Pancreas (tissue), 10 donors: ENCODE results near the gene HS3ST4. TPM values are rescaled to one million over a fixed set of nuclear protein-coding genes. Genes with fewer than 3 reads are reported as not detected.

Experiments
- ATAC-seq, 4 donors: fragments of 200-7000 bp; cut with Tn5 transposase; one replicate each; pipeline versions ENCODE4 v1.8.0 to v1.9.1; 2020; ENCODE audit warnings: mild to moderate bottlenecking in 4 of 4, moderate library complexity in 4 of 4
- DNase-seq, 6 donors: peaks; one replicate each; pipeline ENCODE4 v3.0.0-alpha.2; 2020
- FAIRE-seq: peaks from 2 replicates; lab custom pipeline; 2012; peaks lifted over from hg19 to GRCh38; lab: Jason Lieb, UNC
- H3K27ac ChIP-seq, 4 donors: fragments of 200-600 bp; sonication (generic); 1 replicate in 3 of 4; 2 replicates in 1 of 4; pipeline versions ENCODE4 v1.5.0 to v1.8.0; 2020
- H3K27me3 ChIP-seq, 4 donors: fragments of 200-600 bp; one replicate each; pipeline ENCODE4 v1.8.0; 2021
- H3K36me3 ChIP-seq, 3 donors: fragments of 200-600 bp; sonication (generic) in 1 of 3; one replicate each; pipeline versions ENCODE4 v1.5.0 to v1.8.0; 2020 to 2021
- H3K4me1 ChIP-seq, 3 donors: fragments of 200-600 bp; one replicate each; pipeline ENCODE4 v1.8.0; 2021
- H3K4me3 ChIP-seq, 4 donors: fragments of 200-600 bp; sonication (generic) in 2 of 4; one replicate each; pipeline versions ENCODE4 v1.5.0 to v1.8.0; 2020 to 2021
- H3K9me3 ChIP-seq, 4 donors: fragments of 200-600 bp; one replicate each; pipeline ENCODE4 v1.8.0; 2021
- WGBS, 2 donors: extraction: QIAGEN DNeasy Blood & Tissue Kit; methylation state at CpG; one replicate each; pipeline ENCODE4 v1.1.7; 2013; 5-methylcytosine and 5-hydroxymethylcytosine counted together
- intact Hi-C, 3 donors: fragments of 100-400 bp; cut with DNase I; formaldehyde crosslinking; loops; one replicate each; pipeline versions ENCODE4 v1.11.1 to v1.14.2; 2022
- polyA plus RNA-seq, 2 donors: library from polyadenylated mRNA; stranded (reverse); fragments of 200-250 nt; gene quantifications; one replicate each; pipeline ENCODE4 v1.2.3, GENCODE V29; 2013
- total RNA-seq, 6 donors: library from RNA; stranded (reverse); fragmentation: NEBNext Ultra II Directional in 4 of 6; extraction: Animal tissue kit (Norgen Biotek cat#: 25700) in 4 of 6; gene quantifications; one replicate each; pipeline versions ENCODE4 v1.2.1 to v1.2.4, GENCODE V29; 2021 to 2023
- TF ChIP-seq, protein P1 (sequence below), 4 donors: fragments of 200-600 bp; sonication (generic) in 3 of 4; IDR thresholded peaks; one replicate each; pipeline versions ENCODE4 v1.5.0 to v1.8.0; 2021; ENCODE audit warnings: antibody characterized with exemption in 4 of 4
- donor health status: healthy with polysubstance abuse.
- donor health status: DM: no; HTN: no; CAD: no; lungs with moderate emphysema.
- donor health status: DM: no; HTN: no; CAD: no.
- donor health status: control.
- donor health status: control.
- donor health status: Bipolar disorder and iron deficiency.
- donor health status: DM: yes; HTN: yes; CAD: no.
- donor health status: DM: no; HTN: no; CAD: no.
- donor health status: DM: no; HTN: no; CAD: no.
- donor health status: DM: yes; HTN: yes; CAD: no.

The HS3ST4 gene
- total and polyA plus RNA-seq, 8 donors: 0.05 to 0.19 TPM; not detected in 6

DNA sequence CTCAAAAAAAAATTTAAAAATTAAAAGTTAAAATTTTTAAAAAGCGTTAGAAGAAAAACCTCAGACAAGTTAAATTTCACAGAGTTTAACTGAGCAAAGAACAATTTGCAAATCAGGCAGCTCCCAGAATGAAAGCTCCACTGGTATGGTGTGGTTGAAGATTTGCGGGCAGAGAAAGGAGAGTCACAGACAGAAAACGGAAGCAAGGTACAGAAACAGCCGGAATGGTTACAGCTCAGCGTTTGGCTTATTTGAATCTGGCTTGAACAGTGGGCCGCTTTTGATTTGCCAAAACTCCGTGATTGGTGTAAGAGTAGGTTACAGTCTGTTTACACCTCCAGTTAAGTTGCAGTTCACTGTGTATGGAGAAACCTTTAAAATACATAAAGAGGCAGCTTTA, 297.1 kb downstream of the HS3ST4 start:
- TF ChIP-seq, protein P1, sequence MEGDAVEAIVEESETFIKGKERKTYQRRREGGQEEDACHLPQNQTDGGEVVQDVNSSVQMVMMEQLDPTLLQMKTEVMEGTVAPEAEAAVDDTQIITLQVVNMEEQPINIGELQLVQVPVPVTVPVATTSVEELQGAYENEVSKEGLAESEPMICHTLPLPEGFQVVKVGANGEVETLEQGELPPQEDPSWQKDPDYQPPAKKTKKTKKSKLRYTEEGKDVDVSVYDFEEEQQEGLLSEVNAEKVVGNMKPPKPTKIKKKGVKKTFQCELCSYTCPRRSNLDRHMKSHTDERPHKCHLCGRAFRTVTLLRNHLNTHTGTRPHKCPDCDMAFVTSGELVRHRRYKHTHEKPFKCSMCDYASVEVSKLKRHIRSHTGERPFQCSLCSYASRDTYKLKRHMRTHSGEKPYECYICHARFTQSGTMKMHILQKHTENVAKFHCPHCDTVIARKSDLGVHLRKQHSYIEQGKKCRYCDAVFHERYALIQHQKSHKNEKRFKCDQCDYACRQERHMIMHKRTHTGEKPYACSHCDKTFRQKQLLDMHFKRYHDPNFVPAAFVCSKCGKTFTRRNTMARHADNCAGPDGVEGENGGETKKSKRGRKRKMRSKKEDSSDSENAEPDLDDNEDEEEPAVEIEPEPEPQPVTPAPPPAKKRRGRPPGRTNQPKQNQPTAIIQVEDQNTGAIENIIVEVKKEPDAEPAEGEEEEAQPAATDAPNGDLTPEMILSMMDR (IDR thresholded peaks at IDR 0.05): no peak
- FAIRE-seq: no peak
- no peaks in the 10 kb centered on the region for H3K27me3 ChIP-seq
- no peak overlapping the region for H3K27ac ChIP-seq
- intact Hi-C loops: no loop called here
- DNase-seq: no peak
- WGBS, 2 donors: 65 to 71% methylated on average over 7 of the region's 7 CpGs
- H3K4me1 ChIP-seq: no peaks in the 10 kb centered on the region
- ATAC-seq: no peak
- no peaks in the 10 kb centered on the region for H3K36me3 ChIP-seq
- no peaks in the 10 kb centered on the region for H3K9me3 ChIP-seq
- H3K4me3 ChIP-seq: no peak overlapping the region

GRCh38 chr16:25996052-25996451, 304.3 kb downstream of the HS3ST4 start:
- intact Hi-C loops: no loop called here
- H3K36me3 ChIP-seq: no peaks in the 10 kb centered on the region
- no peaks in the 10 kb centered on the region for H3K4me1 ChIP-seq
- no peak overlapping the region for H3K27ac ChIP-seq
- ATAC-seq (no peak), FAIRE-seq (no peak), DNase-seq (no peak)
- no peaks in the 10 kb centered on the region for H3K27me3 ChIP-seq
- H3K9me3 ChIP-seq: no peaks in the 10 kb centered on the region
- TF ChIP-seq, protein P1 (IDR thresholded peaks at IDR 0.05): no peak
- H3K4me3 ChIP-seq: no peak overlapping the region
- 55 to 76% methylated on average over 2 of the region's 2 CpGs for WGBS, 2 donors

GRCh38 chr16:26005336-26005735, 313.6 kb downstream of the HS3ST4 start:
- no peak overlapping the region for H3K4me3 ChIP-seq
- H3K36me3 ChIP-seq: no peaks in the 10 kb centered on the region
- no peaks in the 10 kb centered on the region for H3K9me3 ChIP-seq
- DNase-seq (no peak), ATAC-seq (no peak), FAIRE-seq (no peak)
- no peaks in the 10 kb centered on the region for H3K4me1 ChIP-seq
- WGBS, 2 donors: 9 to 10% methylated on average over 5 of the region's 5 CpGs
- H3K27me3 ChIP-seq: no peaks in the 10 kb centered on the region
- no peak overlapping the region for H3K27ac ChIP-seq
- intact Hi-C loops: no loop called here
- TF ChIP-seq, protein P1 (IDR thresholded peaks at IDR 0.05): no peak

GRCh38 chr16:26012376-26012775, 320.6 kb downstream of the HS3ST4 start:
- no peaks in the 10 kb centered on the region for H3K36me3 ChIP-seq
- FAIRE-seq (no peak), ATAC-seq (no peak), DNase-seq (no peak)
- no peak overlapping the region for H3K27ac ChIP-seq
- no peak overlapping the region for H3K4me3 ChIP-seq
- WGBS, 2 donors: 63 to 85% methylated on average over 1 of the region's 1 CpG
- no peaks in the 10 kb centered on the region for H3K27me3 ChIP-seq
- H3K9me3 ChIP-seq: peaks cover 0 to 5% (median 0%) of the 10 kb centered on the region in 4 donors
- H3K4me1 ChIP-seq: no peaks in the 10 kb centered on the region
- TF ChIP-seq, protein P1 (IDR thresholded peaks at IDR 0.05): no peak
- intact Hi-C loops: no loop called here

GRCh38 chr16:26015776-26016175, 324.0 kb downstream of the HS3ST4 start:
- no peaks in the 10 kb centered on the region for H3K4me1 ChIP-seq
- no peak for DNase-seq
- WGBS, 2 donors: 40 to 70% methylated on average over 3 of the region's 3 CpGs
- no peak for FAIRE-seq
- intact Hi-C loops: no loop called here
- no peaks in the 10 kb centered on the region for H3K27me3 ChIP-seq
- ATAC-seq: no peak
- H3K27ac ChIP-seq: no peak overlapping the region
- TF ChIP-seq, protein P1 (IDR thresholded peaks at IDR 0.05): no peak
- H3K4me3 ChIP-seq: no peak overlapping the region
- H3K9me3 ChIP-seq: peaks cover 0 to 5% (median 0%) of the 10 kb centered on the region in 4 donors
- H3K36me3 ChIP-seq: no peaks in the 10 kb centered on the region
